Omental fat pad (tissue), 4 donors: Measurements from ENCODE around the gene MVB12B. TPM values are rescaled to one million over a fixed set of nuclear protein-coding genes. Genes with fewer than 3 reads are reported as not detected.

Experiments
- ATAC-seq: fragments of 150-250 bp; one replicate; pipeline ENCODE4 v1.9.1; 2016; ENCODE audit warnings: mild to moderate bottlenecking, moderate library complexity; ENCODE audit not compliant: low FRiP score
- DNase-seq: peaks from one replicate; pipeline ENCODE4 v3.0.0-alpha.2; 2019; ENCODE audit warnings: low spot score
- CTCF ChIP-seq, 3 donors: fragments of 450-650 bp; IDR thresholded peaks; one replicate each; pipeline ENCODE4 v1.5.1; 2016 to 2017; ENCODE audit warnings: antibody characterized with exemption in 3 of 3, mild to moderate bottlenecking in 3 of 3, moderate library complexity in 2 of 3
- total RNA-seq, 4 donors: library from RNA; depleted of rRNA; stranded (reverse); fragments of >200 nt; gene quantifications; one replicate each; pipeline ENCODE4 v1.1.0, GENCODE V29; 2016

MVB12B gene
- total RNA-seq, 4 donors from 2014 or later, result 5.5 to 21.4 (median 11.6) TPM

- no peak for TF ChIP-seq CTCF (IDR thresholded peaks at IDR 0.05)
- no peak for ATAC-seq
These were observed 36.6 kb downstream of the MVB12B start for GRCh38 chr9:126363250-126363649.

GRCh38 chr9:126363847-126364671 is 37.4 kb downstream of the MVB12B start:
- DNase-seq (no peak), ATAC-seq (no peak)
- no peak for TF ChIP-seq CTCF (IDR thresholded peaks at IDR 0.05)

More at GRCh38 chr9:126363250-126363649, 36.6 kb downstream of the MVB12B start:
- DNase-seq, result no peak

GRCh38 chr9:126365780-126366179 is 39.2 kb downstream of the MVB12B start:
- TF ChIP-seq CTCF (IDR thresholded peaks at IDR 0.05), result no peak
- no peak for DNase-seq
- no peak for ATAC-seq

GRCh38 chr9:126366366-126367011 is 39.9 kb downstream of the MVB12B start:
- TF ChIP-seq CTCF (IDR thresholded peaks at IDR 0.05), result no peak
- no peak for ATAC-seq
- no peak for DNase-seq

- DNase-seq (no peak), ATAC-seq (no peak)
- no peak for TF ChIP-seq CTCF (IDR thresholded peaks at IDR 0.05)
These were observed 40.5 kb downstream of the MVB12B start for GRCh38 chr9:126367139-126367538.

GRCh38 chr9:126367616-126368015 is 41.0 kb downstream of the MVB12B start:
- DNase-seq, result no peak
- no peak for ATAC-seq

More at GRCh38 chr9:126367616-126368015, 41.0 kb downstream of the MVB12B start:
- no peak for TF ChIP-seq CTCF (IDR thresholded peaks at IDR 0.05)
